ENCODE data around the gene SDK2.

GRCh38 chr17:73388578-73388905 lies 255.7 kb downstream of the SDK2 start:
- TF ChIP-seq BHLHE40 (IDR thresholded peaks at IDR 0.05; ENCODE audit: borderline replicate concordance) (no peak), SP1 (IDR thresholded peaks at IDR 0.05) (no peak)
